Right lobe of liver (tissue), 4 donors: ENCODE data around the gene RHOXF1.
"Not testable (repeated sequence)": the region's sequence is repeated elsewhere in the genome, so short reads cannot be mapped to it uniquely, and the experiment has no call there.

Experiments used
- POLR2A ChIP-seq: fragments of 450-650 bp; IDR thresholded peaks from one replicate; pipeline ENCODE4 v1.6.1; 2017; ENCODE audit warnings: antibody characterized with exemption, mild to moderate bottlenecking
- TF ChIP-seq, protein P1 (sequence below), 4 donors: fragments of 200-600 bp in 3 of 4; fragments of 450-650 bp in 1 of 4; IDR thresholded peaks; one replicate each; pipeline versions ENCODE4 v1.5.1 to v1.8.0; 2016 to 2022; ENCODE audit warnings: antibody characterized with exemption in 4 of 4, mild to moderate bottlenecking in 2 of 4
- donor health status: DM: no; HTN: no; CAD: no.
- donor health status: DM: no; HTN: no; CAD: no.
- donor health status: DM: no; HTN: yes; CAD: no.

DNA sequence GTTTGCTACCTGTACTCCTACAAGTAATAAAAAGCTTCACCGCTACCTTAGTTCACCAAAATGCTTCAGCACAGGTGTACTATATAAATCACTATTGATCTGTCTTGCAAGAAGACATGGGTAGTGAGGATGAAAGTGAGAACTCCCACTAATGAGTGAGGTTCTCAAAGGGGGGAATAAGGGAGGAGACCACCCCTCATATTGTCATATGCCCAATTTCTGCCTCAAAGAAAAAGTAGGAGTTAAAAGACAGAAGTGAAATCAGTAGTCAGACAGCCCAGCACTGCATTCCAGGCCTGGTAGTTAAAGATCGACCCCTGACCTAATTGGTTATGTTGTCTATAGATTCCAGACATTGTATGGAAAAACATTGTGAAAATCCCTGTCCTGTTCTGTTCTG, 14.7 kb downstream of the RHOXF1 start:
- TF ChIP-seq POLR2A: not testable (repeated sequence)
- TF ChIP-seq, protein P1, sequence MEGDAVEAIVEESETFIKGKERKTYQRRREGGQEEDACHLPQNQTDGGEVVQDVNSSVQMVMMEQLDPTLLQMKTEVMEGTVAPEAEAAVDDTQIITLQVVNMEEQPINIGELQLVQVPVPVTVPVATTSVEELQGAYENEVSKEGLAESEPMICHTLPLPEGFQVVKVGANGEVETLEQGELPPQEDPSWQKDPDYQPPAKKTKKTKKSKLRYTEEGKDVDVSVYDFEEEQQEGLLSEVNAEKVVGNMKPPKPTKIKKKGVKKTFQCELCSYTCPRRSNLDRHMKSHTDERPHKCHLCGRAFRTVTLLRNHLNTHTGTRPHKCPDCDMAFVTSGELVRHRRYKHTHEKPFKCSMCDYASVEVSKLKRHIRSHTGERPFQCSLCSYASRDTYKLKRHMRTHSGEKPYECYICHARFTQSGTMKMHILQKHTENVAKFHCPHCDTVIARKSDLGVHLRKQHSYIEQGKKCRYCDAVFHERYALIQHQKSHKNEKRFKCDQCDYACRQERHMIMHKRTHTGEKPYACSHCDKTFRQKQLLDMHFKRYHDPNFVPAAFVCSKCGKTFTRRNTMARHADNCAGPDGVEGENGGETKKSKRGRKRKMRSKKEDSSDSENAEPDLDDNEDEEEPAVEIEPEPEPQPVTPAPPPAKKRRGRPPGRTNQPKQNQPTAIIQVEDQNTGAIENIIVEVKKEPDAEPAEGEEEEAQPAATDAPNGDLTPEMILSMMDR (IDR thresholded peaks at IDR 0.05): not testable (repeated sequence)
